NB4 (cell line): ENCODE measurements around the gene DSCAML1.

Experiments used
- CTCF ChIP-seq: IDR thresholded peaks from one replicate; pipeline ENCODE4 v1.5.1; 2012; ENCODE audit warnings: low read depth, low read length
- MAX ChIP-seq: IDR thresholded peaks from 2 replicates; pipeline ENCODE4 v1.6.1; 2011; ENCODE audit warnings: low read depth, low read length
- MYC ChIP-seq: IDR thresholded peaks from 2 replicates; pipeline ENCODE4 v1.6.1; 2011; ENCODE audit warnings: low read depth, low read length
- POLR2A ChIP-seq: IDR thresholded peaks from 2 replicates; pipeline ENCODE4 v1.6.1; 2011; ENCODE audit warnings: mild to moderate bottlenecking; ENCODE audit not compliant: insufficient read length; ENCODE audit errors: extremely low read depth

GRCh38 chr11:117671370-117671769 lies 125.6 kb downstream of the DSCAML1 start:
- no peak for TF ChIP-seq CTCF
- no peak for TF ChIP-seq POLR2A
- no peak for TF ChIP-seq MAX
- TF ChIP-seq MYC: no peak
